Measurements from ENCODE around the gene DLEC1. TPM values are rescaled to one million over a fixed set of nuclear protein-coding genes. Genes with fewer than 3 reads are reported as not detected.

The DLEC1 gene
- total RNA-seq, 1 experiment from 2014 or later, result 0.81 TPM

DNA sequence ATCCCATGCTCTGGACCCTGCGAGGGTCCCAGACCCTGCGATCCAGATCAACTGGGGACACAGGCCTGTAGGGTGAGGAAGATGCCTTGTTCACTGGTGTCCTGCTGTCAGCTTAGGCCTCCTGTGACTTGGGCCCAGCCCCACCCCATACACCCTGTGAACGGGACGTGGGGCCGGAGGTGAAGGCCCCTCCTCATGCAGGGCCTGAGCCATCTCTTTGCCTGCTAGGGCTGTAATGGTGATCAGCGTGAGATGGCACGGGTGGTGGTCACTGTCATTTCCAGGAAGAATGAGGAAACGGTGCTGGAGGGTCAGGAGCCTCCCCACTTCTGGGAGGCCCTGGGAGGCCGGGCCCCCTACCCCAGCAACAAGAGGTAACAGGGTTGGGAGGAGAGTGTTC lies 36.1 kb upstream of the DLEC1 start:
- POLR2A ChIA-PET, result no interaction called here
- no peaks in the 10 kb centered on the region for H3K9me3 Mint-ChIP-seq
- no peak overlapping the region for H3K27ac Mint-ChIP-seq
- H3K27me3 Mint-ChIP-seq (ENCODE audit: low read depth), result peaks cover 7% of the 10 kb centered on the region
- CTCF ChIA-PET, result interaction anchor here (0.7 to 2.3 kb wide), 13 partner anchors 9 to 997 kb away, joined by 3 to 25 read pairs (median 4); partner anchors contain the start of genes DLEC1 and VILL
- peaks cover 12% of the 10 kb centered on the region for H3K4me1 Mint-ChIP-seq
- H3K36me3 Mint-ChIP-seq, result peaks cover 8% of the 10 kb centered on the region; the same call in 1 of the 2 replicates
- TF ChIP-seq MYBL2 (CRISPR knock-in tag; IDR thresholded peaks at IDR 0.05) (no peak), ZNF121 (CRISPR knock-in tag; IDR thresholded peaks at IDR 0.05) (no peak)
- ATAC-seq (no peak), DNase-seq (ENCODE audit: low spot score) (no peak)
- no peak overlapping the region for H3K4me3 Mint-ChIP-seq

DNA sequence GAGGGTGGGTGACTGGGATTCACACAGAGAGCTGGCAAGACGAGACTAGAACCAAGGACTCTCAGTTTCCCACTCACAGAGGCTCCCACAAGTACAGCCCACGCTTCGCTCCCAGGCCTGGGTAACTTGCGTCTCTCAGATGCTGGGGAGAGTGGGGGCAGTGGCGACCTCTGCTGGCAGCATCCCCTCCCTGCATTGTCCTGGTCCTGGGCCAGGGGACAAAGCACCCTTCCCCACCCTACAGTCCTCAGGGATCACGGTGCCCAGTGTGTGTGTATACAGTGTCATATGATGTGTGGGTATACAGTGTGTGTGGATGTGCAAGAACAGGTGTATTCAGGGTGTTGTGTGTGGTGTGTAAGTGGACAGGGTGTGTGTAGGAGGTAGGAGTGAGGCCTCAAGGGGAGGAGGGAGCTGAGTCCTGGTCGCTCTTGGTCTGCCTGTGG lies 35.6 kb upstream of the DLEC1 start:
- TF ChIP-seq, protein P1, sequence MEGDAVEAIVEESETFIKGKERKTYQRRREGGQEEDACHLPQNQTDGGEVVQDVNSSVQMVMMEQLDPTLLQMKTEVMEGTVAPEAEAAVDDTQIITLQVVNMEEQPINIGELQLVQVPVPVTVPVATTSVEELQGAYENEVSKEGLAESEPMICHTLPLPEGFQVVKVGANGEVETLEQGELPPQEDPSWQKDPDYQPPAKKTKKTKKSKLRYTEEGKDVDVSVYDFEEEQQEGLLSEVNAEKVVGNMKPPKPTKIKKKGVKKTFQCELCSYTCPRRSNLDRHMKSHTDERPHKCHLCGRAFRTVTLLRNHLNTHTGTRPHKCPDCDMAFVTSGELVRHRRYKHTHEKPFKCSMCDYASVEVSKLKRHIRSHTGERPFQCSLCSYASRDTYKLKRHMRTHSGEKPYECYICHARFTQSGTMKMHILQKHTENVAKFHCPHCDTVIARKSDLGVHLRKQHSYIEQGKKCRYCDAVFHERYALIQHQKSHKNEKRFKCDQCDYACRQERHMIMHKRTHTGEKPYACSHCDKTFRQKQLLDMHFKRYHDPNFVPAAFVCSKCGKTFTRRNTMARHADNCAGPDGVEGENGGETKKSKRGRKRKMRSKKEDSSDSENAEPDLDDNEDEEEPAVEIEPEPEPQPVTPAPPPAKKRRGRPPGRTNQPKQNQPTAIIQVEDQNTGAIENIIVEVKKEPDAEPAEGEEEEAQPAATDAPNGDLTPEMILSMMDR (IDR thresholded peaks at IDR 0.05), result peak; percentile 83
- no peak for TF ChIP-seq HMGA2 (CRISPR knock-in tag; IDR thresholded peaks at IDR 0.05)
- H3K4me3 Mint-ChIP-seq, result no peak overlapping the region
- H3K27me3 Mint-ChIP-seq (ENCODE audit: low read depth), result peaks cover 3% of the 10 kb centered on the region
- DNase-seq (ENCODE audit: low spot score) (peak; percentile 91), ATAC-seq (peak; percentile 63)
- H3K27ac Mint-ChIP-seq, result no peak overlapping the region
- H3K36me3 Mint-ChIP-seq, result peaks cover 10% of the 10 kb centered on the region; the same call in 1 of the 2 replicates
- peaks cover 9% of the 10 kb centered on the region for H3K4me1 Mint-ChIP-seq
- ChIA-PET POLR2A (interaction anchor here (0.6 kb wide), 1 partner anchor 23 kb away, joined by 7 read pairs; no protein-coding TSS in a partner anchor), CTCF (interaction anchor here (0.5 to 1.6 kb wide), 26 partner anchors 8 to 996 kb away, joined by 3 to 25 read pairs (median 3); partner anchors contain the start of genes ACAA1, DLEC1, PLCD1 and VILL)
- no peaks in the 10 kb centered on the region for H3K9me3 Mint-ChIP-seq

DNA sequence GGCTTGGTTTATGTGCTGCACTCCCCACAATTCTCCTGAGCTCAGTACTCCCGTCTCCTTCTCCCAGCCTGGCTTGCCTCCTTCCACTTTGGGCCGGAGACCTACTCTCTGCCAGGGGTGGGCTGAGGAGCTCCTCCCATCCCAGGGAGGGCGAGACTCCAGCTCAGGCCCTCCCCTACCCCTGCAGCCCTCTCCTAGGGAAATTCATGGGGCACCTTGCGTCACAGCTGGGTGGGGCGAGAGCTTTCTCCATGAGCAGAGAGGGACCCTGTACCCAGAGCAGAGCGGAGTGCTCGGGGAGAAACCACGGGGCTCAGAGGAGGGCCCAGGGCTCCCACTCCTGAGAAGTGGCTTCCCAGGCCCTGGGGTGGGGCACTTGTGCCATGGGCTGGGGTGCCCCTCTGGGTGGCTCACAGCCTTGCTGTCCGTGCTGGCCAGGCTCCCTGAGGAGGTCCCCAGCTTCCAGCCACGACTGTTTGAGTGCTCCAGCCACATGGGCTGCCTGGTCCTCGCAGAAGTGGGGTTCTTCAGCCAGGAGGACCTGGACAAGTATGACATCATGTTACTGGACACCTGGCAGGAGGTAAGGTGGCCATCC lies 35.1 kb upstream of the DLEC1 start:
- Mint-ChIP-seq H3K36me3 (peaks cover 10% of the 10 kb centered on the region; the same call in 1 of the 2 replicates), H3K9me3 (no peaks in the 10 kb centered on the region), H3K4me1 (peaks cover 7% of the 10 kb centered on the region), H3K27me3 (ENCODE audit: low read depth) (no peaks in the 10 kb centered on the region), H3K27ac (no peak overlapping the region), H3K4me3 (no peak overlapping the region)
- POLR2A ChIA-PET, result interaction anchor here (0.6 kb wide), 1 partner anchor 23 kb away, joined by 7 read pairs; no protein-coding TSS in a partner anchor
- ATAC-seq (no peak), DNase-seq (ENCODE audit: low spot score) (no peak)
- CTCF ChIA-PET, result interaction anchor here (0.5 to 1.2 kb wide), 25 partner anchors 9 to 996 kb away, joined by 3 to 25 read pairs (median 3); partner anchors contain the start of genes ACAA1, DLEC1, PLCD1 and VILL
- TF ChIP-seq RORB (CRISPR knock-in tag; IDR thresholded peaks at IDR 0.05) (no peak), GABPB1 (CRISPR knock-in tag; IDR thresholded peaks at IDR 0.05) (peak; percentile 80)
- TF ChIP-seq, protein P1 (IDR thresholded peaks at IDR 0.05), result no peak

DNA sequence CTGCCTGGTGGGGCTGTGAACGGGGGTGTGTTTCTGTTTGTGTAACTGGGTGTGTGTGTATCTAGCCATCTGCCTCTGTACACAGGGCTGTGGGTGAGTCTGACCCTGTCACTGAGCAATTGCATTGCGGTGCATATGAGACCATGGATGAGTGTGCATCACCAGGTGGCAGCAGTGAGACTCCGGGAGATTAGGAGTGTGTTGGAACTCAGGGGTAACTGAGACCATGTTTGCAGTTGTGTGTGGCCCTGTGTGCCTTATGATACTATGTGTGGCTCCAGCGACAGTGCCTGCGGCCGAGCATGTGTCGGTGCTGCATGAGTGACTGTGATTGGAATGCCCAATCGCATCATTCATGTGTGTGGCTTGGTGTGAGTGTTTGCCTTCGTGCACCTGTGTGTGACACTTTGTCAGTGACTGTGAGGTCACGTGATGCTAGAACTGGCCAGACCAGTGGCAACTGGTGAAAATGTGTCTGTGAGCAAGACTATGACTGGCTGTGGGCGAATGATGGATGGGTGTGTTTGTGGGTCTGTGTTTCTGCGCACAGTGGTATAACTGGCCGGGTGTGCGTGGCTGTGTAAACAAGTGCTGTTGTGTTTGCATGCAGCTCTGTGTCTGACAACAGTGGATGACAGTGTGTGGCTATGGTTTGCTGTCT lies 34.5 kb upstream of the DLEC1 start:
- H3K4me3 Mint-ChIP-seq, result no peak overlapping the region
- ChIA-PET POLR2A (no interaction called here), CTCF (interaction anchor here (0.9 to 1.2 kb wide), 11 partner anchors 10 to 995 kb away, joined by 3 to 25 read pairs (median 5); partner anchors contain the start of genes DLEC1 and PLCD1)
- no peaks in the 10 kb centered on the region for H3K27me3 Mint-ChIP-seq (ENCODE audit: low read depth)
- ATAC-seq (peak; percentile 58), DNase-seq (ENCODE audit: low spot score) (peak; percentile 72)
- no peaks in the 10 kb centered on the region for H3K9me3 Mint-ChIP-seq
- H3K36me3 Mint-ChIP-seq, result peaks cover 10% of the 10 kb centered on the region; the same call in 1 of the 2 replicates
- H3K27ac Mint-ChIP-seq, result peak overlapping the region; percentile 76; the same call in 1 of the 2 replicates
- H3K4me1 Mint-ChIP-seq, result peaks cover 5% of the 10 kb centered on the region
- no peak for TF ChIP-seq FOXJ3 (CRISPR knock-in tag; IDR thresholded peaks at IDR 0.05; ENCODE audit: borderline replicate concordance)
- TF ChIP-seq, protein P2, sequence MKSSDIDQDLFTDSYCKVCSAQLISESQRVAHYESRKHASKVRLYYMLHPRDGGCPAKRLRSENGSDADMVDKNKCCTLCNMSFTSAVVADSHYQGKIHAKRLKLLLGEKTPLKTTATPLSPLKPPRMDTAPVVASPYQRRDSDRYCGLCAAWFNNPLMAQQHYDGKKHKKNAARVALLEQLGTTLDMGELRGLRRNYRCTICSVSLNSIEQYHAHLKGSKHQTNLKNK (CRISPR knock-in tag; IDR thresholded peaks at IDR 0.05), result no peak
- no peak for TF ChIP-seq ZNF416 (CRISPR knock-in tag; IDR thresholded peaks at IDR 0.05)
- TF ChIP-seq NFATC4 (CRISPR knock-in tag; IDR thresholded peaks at IDR 0.05), result no peak
- no peak for TF ChIP-seq TP53 (CRISPR knock-in tag; IDR thresholded peaks at IDR 0.05)
- TF ChIP-seq, protein P3, sequence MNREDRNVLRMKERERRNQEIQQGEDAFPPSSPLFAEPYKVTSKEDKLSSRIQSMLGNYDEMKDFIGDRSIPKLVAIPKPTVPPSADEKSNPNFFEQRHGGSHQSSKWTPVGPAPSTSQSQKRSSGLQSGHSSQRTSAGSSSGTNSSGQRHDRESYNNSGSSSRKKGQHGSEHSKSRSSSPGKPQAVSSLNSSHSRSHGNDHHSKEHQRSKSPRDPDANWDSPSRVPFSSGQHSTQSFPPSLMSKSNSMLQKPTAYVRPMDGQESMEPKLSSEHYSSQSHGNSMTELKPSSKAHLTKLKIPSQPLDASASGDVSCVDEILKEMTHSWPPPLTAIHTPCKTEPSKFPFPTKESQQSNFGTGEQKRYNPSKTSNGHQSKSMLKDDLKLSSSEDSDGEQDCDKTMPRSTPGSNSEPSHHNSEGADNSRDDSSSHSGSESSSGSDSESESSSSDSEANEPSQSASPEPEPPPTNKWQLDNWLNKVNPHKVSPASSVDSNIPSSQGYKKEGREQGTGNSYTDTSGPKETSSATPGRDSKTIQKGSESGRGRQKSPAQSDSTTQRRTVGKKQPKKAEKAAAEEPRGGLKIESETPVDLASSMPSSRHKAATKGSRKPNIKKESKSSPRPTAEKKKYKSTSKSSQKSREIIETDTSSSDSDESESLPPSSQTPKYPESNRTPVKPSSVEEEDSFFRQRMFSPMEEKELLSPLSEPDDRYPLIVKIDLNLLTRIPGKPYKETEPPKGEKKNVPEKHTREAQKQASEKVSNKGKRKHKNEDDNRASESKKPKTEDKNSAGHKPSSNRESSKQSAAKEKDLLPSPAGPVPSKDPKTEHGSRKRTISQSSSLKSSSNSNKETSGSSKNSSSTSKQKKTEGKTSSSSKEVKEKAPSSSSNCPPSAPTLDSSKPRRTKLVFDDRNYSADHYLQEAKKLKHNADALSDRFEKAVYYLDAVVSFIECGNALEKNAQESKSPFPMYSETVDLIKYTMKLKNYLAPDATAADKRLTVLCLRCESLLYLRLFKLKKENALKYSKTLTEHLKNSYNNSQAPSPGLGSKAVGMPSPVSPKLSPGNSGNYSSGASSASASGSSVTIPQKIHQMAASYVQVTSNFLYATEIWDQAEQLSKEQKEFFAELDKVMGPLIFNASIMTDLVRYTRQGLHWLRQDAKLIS (CRISPR knock-in tag; IDR thresholded peaks at IDR 0.05; ENCODE audit: borderline replicate concordance), result no peak
- TF ChIP-seq, protein P4, sequence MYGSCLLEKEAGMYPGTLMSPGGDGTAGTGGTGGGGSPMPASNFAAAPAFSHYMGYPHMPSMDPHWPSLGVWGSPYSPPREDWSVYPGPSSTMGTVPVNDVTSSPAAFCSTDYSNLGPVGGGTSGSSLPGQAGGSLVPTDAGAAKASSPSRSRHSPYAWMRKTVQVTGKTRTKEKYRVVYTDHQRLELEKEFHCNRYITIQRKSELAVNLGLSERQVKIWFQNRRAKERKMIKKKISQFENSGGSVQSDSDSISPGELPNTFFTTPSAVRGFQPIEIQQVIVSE (CRISPR knock-in tag; IDR thresholded peaks at IDR 0.05; ENCODE audit: borderline replicate concordance), result no peak
- TF ChIP-seq, protein P5, sequence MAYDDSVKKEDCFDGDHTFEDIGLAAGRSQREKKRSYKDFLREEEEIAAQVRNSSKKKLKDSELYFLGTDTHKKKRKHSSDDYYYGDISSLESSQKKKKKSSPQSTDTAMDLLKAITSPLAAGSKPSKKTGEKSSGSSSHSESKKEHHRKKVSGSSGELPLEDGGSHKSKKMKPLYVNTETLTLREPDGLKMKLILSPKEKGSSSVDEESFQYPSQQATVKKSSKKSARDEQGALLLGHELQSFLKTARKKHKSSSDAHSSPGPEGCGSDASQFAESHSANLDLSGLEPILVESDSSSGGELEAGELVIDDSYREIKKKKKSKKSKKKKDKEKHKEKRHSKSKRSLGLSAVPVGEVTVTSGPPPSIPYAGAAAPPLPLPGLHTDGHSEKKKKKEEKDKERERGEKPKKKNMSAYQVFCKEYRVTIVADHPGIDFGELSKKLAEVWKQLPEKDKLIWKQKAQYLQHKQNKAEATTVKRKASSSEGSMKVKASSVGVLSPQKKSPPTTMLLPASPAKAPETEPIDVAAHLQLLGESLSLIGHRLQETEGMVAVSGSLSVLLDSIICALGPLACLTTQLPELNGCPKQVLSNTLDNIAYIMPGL (CRISPR knock-in tag; IDR thresholded peaks at IDR 0.05), result no peak
- no peak for TF ChIP-seq ZNF263 (CRISPR knock-in tag; IDR thresholded peaks at IDR 0.05; ENCODE audit: low read depth)

Measured in WTC11 (cell line).